Measurements from ENCODE around the gene SRSF12. TPM values are rescaled to one million over a fixed set of nuclear protein-coding genes. Genes with fewer than 3 reads are reported as not detected.

Gene SRSF12
- total and polyA plus RNA-seq, 9 of the 15 experiments (the other 6 are each of a cell fraction or from before 2014, with no cell fraction given) = not detected

DNA sequence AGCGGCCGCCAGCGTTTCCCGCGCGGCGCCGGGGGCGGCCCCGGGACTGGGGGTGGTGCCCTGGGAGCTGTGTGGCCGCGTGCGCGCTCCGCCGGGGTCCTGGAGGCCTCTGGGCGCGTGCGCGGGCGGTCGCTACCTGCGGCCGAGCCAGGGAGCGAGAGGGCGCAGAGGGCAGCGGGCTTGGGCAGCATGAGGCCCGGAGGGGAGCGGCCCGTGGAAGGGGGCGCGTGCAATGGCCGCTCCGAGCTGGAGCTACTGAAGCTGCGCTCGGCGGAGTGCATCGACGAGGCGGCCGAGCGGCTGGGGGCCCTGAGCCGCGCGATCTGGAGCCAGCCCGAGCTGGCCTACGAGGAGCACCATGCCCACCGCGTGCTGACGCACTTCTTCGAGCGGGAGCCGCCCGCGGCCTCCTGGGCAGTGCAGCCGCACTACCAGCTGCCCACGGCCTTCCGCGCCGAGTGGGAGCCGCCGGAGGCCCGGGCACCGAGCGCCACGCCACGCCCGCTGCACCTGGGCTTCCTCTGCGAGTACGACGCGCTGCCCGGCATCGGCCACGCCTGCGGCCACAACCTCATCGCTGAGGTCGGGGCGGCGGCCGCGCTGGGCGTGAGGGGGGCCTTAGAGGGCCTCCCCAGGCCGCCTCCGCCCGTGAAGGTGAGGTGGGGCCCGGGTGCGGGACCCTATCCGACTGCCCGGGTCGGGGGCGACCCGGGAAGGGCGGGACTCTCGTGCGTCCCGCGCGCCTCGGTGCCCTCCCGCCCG lies 28.3 kb upstream of the SRSF12 start, which contains the start of gene PM20D2:
Gene PM20D2, plus strand, starts transcription at position 100 of the 762 bp plus-strand sequence. Its CDS starts 90 bp downstream, at position 190.
- Histone ChIP-seq H3K4me1 (replicated peaks in 1 of 2; ENCODE audit: control insufficient read depth in 2 of 2, insufficient read depth in 2 of 2, low read length in 2 of 2) (peaks cover 0 to 13% of the 10 kb centered on the region in 2 experiments; a peak in 2 of 5 replicates), H3K27ac (ENCODE audit: extremely low read depth, low read depth, low read length) (no peak within 1 kb of the TSS), H2AFZ (ENCODE audit: low read depth, low read length) (peak within 1 kb of the TSS; percentile 92), H3K79me2 (ENCODE audit: control insufficient read depth, insufficient read depth, low read length) (no peaks in the 10 kb centered on the region), H4K20me1 (replicated peaks; ENCODE audit: control insufficient read depth, insufficient read depth, low read length) (no peaks in the 10 kb centered on the region), H3K9ac (ENCODE audit: insufficient read depth in 1 of 2, low read depth in 2 of 2, low read length in 2 of 2) (peak within 1 kb of the TSS; percentile 34 to 84; a peak in 3 of 4 replicates), H3K36me3 (ENCODE audit: control insufficient read depth, insufficient read depth, low read length) (no peaks in the 10 kb centered on the region), H3K9me1 (ENCODE audit: control insufficient read depth, insufficient read depth, low read length) (no peaks in the 10 kb centered on the region), H3K4me3 (peak within 1 kb of the TSS; percentile 41), H3K9me3 (replicated peaks; ENCODE audit: control insufficient read depth, insufficient read depth, low read depth, low read length) (no peaks in the 10 kb centered on the region), H3K4me2 (ENCODE audit: insufficient read depth, low read length) (peak within 1 kb of the TSS; percentile 69), H3K27me3 (ENCODE audit: control insufficient read depth in 2 of 2, insufficient read depth in 2 of 2, low read length in 2 of 2) (peaks cover 9 to 15% of the 10 kb centered on the region in 2 experiments; a peak in 3 of 5 replicates)
- BruUV-seq (replicated peaks) = no TSS peak
- ChIA-PET POLR2A (interaction anchor here (1.3 kb wide), 1 partner anchor 12 kb away, joined by 3 read pairs; no protein-coding TSS in a partner anchor), CTCF (ENCODE audit: low intra/inter-chr PET ratio) (no interaction called here)
- peak; percentile 57 to 68 (median 66) for DNase-seq (ENCODE audit: extremely low read depth in 1 of 4, low spot score in 3 of 4)
- peak; percentile 92 for ATAC-seq
- intact Hi-C loops (cut with micrococcal nuclease) = no loop called here
- 3% methylated on average over 49 of the region's 102 CpGs for WGBS (ENCODE audit: insufficient coverage, low coverage, missing lambda C conversion rate)
- in situ Hi-C loops (cut with MboI) = no loop called here
- FAIRE-seq = no peak
- TF ChIP-seq ZNF239 (CRISPR knock-in tag; IDR thresholded peaks at IDR 0.05) (no peak), ETV6 (IDR thresholded peaks at IDR 0.05; ENCODE audit: borderline replicate concordance in 1 of 2, low read depth in 2 of 2, low read length in 1 of 2) (no peak), ETV6 (CRISPR knock-in tag; IDR thresholded peaks at IDR 0.05; ENCODE audit: borderline replicate concordance) (no peak), CXXC5 (CRISPR knock-in tag; IDR thresholded peaks at IDR 0.05) (0 out of 2 replicates have a peak, but pooled peaks have one; percentile 30), RBM25 (IDR thresholded peaks at IDR 0.05; ENCODE audit: low read depth, low read length, severe bottlenecking) (no peak), MIER1 (IDR thresholded peaks at IDR 0.05; ENCODE audit: low read depth) (no peak), E2F6 (IDR thresholded peaks at IDR 0.05; ENCODE audit: borderline replicate concordance in 1 of 2, extremely low read depth in 1 of 2, insufficient read depth in 1 of 2, insufficient read length in 1 of 2, low read depth in 1 of 2, low read length in 1 of 2, poor library complexity in 1 of 2, severe bottlenecking in 1 of 2) (peak; percentile 66 to 96), MYC (IDR thresholded peaks at IDR 0.05; ENCODE audit: low read depth, low read length) (peak; percentile 29; the same call in 1 of the 2 replicates), MYC (CRISPR knock-in tag; IDR thresholded peaks at IDR 0.05; ENCODE audit: borderline replicate concordance, low read depth) (no peak), YY1 (IDR thresholded peaks at IDR 0.05; ENCODE audit: borderline replicate concordance in 1 of 3, control insufficient read depth in 1 of 3, extremely low read depth in 1 of 3, insufficient read depth in 3 of 3, insufficient read length in 1 of 3, insufficient replicate concordance in 2 of 3, low read depth in 1 of 3, low read length in 2 of 3) (peak in 2 of 3 experiments; percentile 32 to 71), KLF16 (IDR thresholded peaks at IDR 0.05) (no peak), ZBTB7A (IDR thresholded peaks at IDR 0.05; ENCODE audit: borderline replicate concordance, control insufficient read depth, low read depth, low read length) (peak; percentile 28; the same call in 1 of the 2 replicates), PCBP1 (IDR thresholded peaks at IDR 0.05; ENCODE audit: low read depth, low read length, poor library complexity, severe bottlenecking) (peak; percentile 7), RB1 (IDR thresholded peaks at IDR 0.05; ENCODE audit: low read depth) (0 out of 2 replicates have a peak, but pooled peaks have one; percentile 10), RHOXF2B (CRISPR knock-in tag; conservative IDR thresholded peaks at IDR 0.05) (no peak), NCOA6 (IDR thresholded peaks at IDR 0.05) (no peak)
- TF ChIP-seq, protein P1, sequence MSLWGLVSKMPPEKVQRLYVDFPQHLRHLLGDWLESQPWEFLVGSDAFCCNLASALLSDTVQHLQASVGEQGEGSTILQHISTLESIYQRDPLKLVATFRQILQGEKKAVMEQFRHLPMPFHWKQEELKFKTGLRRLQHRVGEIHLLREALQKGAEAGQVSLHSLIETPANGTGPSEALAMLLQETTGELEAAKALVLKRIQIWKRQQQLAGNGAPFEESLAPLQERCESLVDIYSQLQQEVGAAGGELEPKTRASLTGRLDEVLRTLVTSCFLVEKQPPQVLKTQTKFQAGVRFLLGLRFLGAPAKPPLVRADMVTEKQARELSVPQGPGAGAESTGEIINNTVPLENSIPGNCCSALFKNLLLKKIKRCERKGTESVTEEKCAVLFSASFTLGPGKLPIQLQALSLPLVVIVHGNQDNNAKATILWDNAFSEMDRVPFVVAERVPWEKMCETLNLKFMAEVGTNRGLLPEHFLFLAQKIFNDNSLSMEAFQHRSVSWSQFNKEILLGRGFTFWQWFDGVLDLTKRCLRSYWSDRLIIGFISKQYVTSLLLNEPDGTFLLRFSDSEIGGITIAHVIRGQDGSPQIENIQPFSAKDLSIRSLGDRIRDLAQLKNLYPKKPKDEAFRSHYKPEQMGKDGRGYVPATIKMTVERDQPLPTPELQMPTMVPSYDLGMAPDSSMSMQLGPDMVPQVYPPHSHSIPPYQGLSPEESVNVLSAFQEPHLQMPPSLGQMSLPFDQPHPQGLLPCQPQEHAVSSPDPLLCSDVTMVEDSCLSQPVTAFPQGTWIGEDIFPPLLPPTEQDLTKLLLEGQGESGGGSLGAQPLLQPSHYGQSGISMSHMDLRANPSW (CRISPR knock-in tag; IDR thresholded peaks at IDR 0.05) = no peak

All from K562 (cell line).